GM12865 (cell line): ENCODE measurements around the gene CHST11.

Source experiments
- DNase-seq: peaks from one replicate; pipeline ENCODE4 v3.0.0; 2010; ENCODE audit warnings: low read depth
- H3K4me3 ChIP-seq: 2 replicates; pipeline ENCODE4 v1.5.1; 2011; ENCODE audit warnings: mild to moderate bottlenecking, low read depth, low read length, control low read depth
- TF ChIP-seq, protein P1 (sequence below): IDR thresholded peaks from 2 replicates; pipeline ENCODE4 v1.5.1; 2011; ENCODE audit warnings: low read length, control low read depth, low read depth, inconsistent platforms; ENCODE audit not compliant: insufficient read depth; ENCODE audit errors: missing control alignments

CHST11 gene

DNA sequence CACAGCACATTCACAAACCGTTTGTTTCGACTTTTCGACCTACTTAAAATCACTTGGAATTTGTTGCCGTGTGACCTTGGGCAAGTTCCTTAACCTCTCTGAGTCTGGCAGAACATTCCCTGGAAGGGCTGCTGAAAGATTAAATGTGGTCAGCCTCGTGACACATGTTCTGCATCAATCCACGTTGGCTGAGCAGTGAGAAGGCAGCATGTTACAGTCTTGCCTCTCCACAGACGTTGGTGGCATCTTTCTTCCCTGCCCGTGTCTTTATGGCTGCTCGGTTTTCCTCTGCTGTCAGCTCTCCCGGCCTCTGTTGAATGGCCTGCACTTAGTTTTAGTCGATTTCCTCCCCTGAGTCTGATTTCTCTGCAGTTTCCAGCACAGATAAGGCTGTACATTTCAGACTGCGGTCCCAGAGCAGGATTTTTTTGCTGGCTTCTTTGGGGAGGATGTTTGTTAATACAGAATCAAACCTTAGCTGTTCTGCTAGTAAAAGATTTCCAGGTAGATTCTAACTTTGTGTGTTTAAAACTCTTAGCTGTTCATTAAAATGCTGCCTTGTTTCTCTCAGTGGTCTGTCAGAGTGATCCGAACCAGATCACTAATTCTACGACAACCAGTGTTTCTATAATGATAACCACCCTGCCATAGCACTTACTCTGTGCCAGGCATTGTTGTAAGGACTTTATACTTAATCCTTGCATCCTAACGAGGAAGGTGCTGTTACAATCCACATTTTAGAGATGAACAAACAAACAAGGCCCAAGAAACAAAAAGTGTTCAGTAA, 217.1 kb downstream of the CHST11 start:
- DNase-seq: no peak
- TF ChIP-seq, protein P1, sequence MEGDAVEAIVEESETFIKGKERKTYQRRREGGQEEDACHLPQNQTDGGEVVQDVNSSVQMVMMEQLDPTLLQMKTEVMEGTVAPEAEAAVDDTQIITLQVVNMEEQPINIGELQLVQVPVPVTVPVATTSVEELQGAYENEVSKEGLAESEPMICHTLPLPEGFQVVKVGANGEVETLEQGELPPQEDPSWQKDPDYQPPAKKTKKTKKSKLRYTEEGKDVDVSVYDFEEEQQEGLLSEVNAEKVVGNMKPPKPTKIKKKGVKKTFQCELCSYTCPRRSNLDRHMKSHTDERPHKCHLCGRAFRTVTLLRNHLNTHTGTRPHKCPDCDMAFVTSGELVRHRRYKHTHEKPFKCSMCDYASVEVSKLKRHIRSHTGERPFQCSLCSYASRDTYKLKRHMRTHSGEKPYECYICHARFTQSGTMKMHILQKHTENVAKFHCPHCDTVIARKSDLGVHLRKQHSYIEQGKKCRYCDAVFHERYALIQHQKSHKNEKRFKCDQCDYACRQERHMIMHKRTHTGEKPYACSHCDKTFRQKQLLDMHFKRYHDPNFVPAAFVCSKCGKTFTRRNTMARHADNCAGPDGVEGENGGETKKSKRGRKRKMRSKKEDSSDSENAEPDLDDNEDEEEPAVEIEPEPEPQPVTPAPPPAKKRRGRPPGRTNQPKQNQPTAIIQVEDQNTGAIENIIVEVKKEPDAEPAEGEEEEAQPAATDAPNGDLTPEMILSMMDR: no peak
- H3K4me3 ChIP-seq: no peak overlapping the region

DNA sequence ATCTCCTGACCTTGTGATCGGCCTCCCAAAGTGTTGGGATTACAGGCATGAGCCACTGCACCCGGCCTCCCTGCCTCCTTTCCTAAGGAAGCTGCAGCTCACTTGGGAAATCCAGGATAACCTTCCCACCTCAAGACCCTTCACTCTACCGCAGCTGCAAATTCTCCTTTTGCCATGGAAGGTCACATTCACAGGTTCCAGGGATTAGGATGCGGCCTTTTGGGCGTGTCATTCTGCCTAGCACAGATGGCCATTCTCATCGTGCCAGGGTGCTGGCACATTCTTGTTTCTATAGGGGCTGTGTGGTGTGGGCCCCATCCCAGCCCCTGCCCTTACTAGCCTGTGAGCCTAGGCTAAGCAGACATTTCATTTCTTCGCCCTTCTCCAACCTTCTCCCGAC, 219.9 kb downstream of the CHST11 start:
- no peak overlapping the region for H3K4me3 ChIP-seq
- DNase-seq: no peak
- TF ChIP-seq, protein P1: no peak

DNA sequence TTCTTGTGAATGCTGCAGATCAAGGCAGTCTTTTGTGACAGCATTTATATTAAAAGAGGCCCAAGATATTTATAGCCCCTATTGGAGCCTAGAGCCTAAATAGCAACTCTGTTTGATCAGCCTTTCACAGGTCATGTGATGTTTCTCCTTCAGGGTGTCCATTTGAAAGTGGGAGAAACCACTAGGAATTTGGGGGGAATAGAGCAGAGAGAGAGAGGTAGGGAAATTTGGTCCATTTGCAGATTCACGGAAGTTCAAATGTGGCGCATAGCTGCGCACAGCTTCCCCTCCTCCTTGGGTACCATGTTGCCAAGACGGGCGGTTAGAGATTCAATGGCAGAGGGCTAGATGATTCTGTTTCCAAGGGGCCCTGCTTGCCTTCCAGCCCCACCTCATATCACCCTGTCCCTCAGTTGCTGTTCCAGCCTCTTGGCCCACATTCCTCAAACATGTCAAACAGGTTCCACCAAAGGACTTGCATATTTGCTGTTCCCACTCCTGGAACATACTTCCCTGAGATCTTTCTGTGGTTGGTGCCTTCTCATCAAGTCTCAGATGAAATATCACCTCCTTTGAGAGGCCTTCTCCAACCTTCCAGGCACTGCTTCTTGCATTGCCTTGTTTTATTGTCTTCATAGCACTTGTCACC, 220.8 kb downstream of the CHST11 start:
- TF ChIP-seq, protein P1: no peak
- no peak overlapping the region for H3K4me3 ChIP-seq
- no peak for DNase-seq

DNA sequence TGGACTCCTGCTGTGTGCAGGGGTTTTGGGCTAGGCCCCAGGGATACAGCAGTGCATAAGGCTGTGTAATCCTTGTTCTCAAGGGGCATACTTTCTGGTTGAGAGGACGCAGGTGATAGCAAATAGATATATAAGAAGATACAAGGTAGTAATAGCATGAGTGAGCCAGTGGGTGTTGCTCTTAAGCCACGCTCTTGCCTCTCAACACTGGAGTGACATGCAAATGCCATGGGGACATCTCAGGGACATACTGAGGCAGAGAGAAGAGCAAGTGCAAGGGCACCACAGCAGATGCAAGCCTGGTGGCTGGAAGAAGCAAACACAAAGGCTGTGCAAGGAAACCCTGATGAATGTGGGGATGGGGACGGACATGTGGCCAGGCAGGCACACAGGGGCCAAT, 223.3 kb downstream of the CHST11 start:
- H3K4me3 ChIP-seq: no peak overlapping the region
- DNase-seq: peak; percentile 75
- TF ChIP-seq, protein P1: peak; percentile 57

DNA sequence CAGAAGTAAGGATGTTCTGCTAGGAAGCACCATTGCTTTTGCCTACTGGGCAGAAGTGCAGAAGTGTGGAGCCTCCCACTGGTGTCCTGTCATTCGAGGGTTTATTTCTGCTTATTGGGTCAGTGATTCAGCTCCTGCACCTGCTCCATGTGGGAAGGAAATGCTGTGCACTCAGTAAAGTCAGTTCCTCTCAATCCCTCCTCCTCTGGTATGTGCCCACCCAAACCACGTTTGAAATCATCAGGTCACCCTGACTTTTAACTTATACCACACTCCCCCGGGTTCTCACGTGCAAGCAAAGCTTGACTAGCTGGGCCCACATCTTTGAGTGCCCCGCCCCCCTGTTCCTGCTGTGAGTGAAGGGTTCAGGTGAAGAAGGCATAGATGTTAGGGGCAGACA, 223.7 kb downstream of the CHST11 start:
- H3K4me3 ChIP-seq: no peak overlapping the region
- TF ChIP-seq, protein P1: no peak
- DNase-seq: no peak

DNA sequence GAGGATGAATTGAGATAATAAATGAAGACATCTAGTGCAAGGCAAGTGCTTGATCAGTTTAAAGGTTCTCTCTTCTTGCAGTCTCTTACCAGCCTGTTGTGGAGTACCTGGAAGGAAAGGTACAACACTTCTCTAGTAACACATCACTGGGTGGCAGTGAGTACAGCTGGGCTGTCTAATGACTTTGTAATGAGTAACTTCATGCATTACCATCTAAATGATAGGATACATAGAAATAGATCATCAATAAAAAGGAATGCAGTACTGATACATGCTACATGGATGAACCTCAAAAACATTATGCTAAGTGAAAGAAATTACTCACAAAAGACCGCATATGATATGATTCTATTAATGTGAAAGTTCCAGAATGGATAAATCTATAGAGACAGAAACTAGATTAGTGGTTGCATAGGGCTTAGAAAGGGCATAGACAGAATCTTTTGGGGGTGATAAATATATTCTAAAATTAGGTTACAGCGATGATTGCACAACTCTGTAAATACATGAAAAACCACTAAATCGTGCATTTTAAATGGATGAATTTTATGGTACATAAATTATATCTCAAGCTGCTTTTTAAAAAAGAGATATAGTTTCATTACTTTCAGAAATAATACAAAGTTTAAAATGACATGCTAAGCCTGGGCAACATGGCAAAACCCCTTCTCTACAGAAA, 224.4 kb downstream of the CHST11 start:
- H3K4me3 ChIP-seq: no peak overlapping the region
- TF ChIP-seq, protein P1: no peak
- DNase-seq: no peak
